K562 (cell line): ENCODE measurements around the gene PNPLA2. TPM values are rescaled to one million over a fixed set of nuclear protein-coding genes. Genes with fewer than 3 reads are reported as not detected.

ENCODE experiments used
- CBX3 ChIP-seq, 2 experiments: IDR thresholded peaks; 1 replicate in 1 of 2; 2 replicates in 1 of 2; pipeline ENCODE4 v1.6.1; 2012; ENCODE audit warnings: inconsistent platforms in 2 of 2, low read length in 2 of 2, borderline replicate concordance in 1 of 2, control low read depth in 1 of 2
- CC2D1A ChIP-seq: fragments of 450-650 bp; IDR thresholded peaks from 2 replicates; pipeline ENCODE4 v1.6.1; 2017; ENCODE audit warnings: mild to moderate bottlenecking
- CXXC5 ChIP-seq: fragments of 250-450 bp; sonication (Bioruptor Pico); IDR thresholded peaks from 2 replicates; pipeline ENCODE4 v1.8.0; 2022; ENCODE audit warnings: inconsistent platforms, mild to moderate bottlenecking, moderate library complexity
- E2F1 ChIP-seq: sonication (generic); formaldehyde crosslinking; IDR thresholded peaks from 2 replicates; pipeline ENCODE4 v1.8.1; 2023; ENCODE audit warnings: mild to moderate bottlenecking, missing genetic modification reagents, moderate library complexity
- EGR1 ChIP-seq: fragments of 450-650 bp; conservative IDR thresholded peaks from 2 replicates; pipeline ENCODE4 v1.6.1; 2017; ENCODE audit warnings: mild to moderate bottlenecking
- HDAC1 ChIP-seq, 2 experiments: fragments of 450-650 bp; IDR thresholded peaks; 2 replicates each; pipeline ENCODE4 v1.6.1; 2016 to 2017; ENCODE audit warnings: inconsistent platforms in 1 of 2, mild to moderate bottlenecking in 1 of 2, moderate library complexity in 1 of 2
- KDM1A ChIP-seq, 2 experiments: fragments of 450-650 bp; IDR thresholded peaks; 2 replicates each; pipeline ENCODE4 v1.6.1; 2016; ENCODE audit warnings: mild to moderate bottlenecking in 2 of 2
- MAFG ChIP-seq: fragments of 450-650 bp; conservative IDR thresholded peaks from 2 replicates; pipeline ENCODE4 v1.6.1; 2016; ENCODE audit warnings: missing genetic modification characterization, missing compliant biosample characterization
- NFYB ChIP-seq: IDR thresholded peaks from 2 replicates; pipeline ENCODE4 v1.6.1; 2011; ENCODE audit warnings: mild to moderate bottlenecking, moderate library complexity; ENCODE audit not compliant: insufficient read length; ENCODE audit errors: extremely low read depth
- RCOR1 ChIP-seq, 2 experiments: IDR thresholded peaks; 2 replicates each; pipeline ENCODE4 v1.6.1; 2012; ENCODE audit warnings: low read depth in 2 of 2, low read length in 2 of 2, borderline replicate concordance in 1 of 2, improper control_type of control experiment in 1 of 2
- SRSF3 ChIP-seq: fragments of 200-400 bp; formaldehyde crosslinking; IDR thresholded peaks from 2 replicates; pipeline ENCODE4 v1.6.1; 2016; ENCODE audit warnings: mild to moderate bottlenecking, low read length, moderate library complexity; ENCODE audit not compliant: insufficient read depth
- TAF1 ChIP-seq: IDR thresholded peaks from 2 replicates; pipeline ENCODE4 v1.6.1; 2011; ENCODE audit warnings: mild to moderate bottlenecking, low read length, moderate library complexity; ENCODE audit not compliant: insufficient read depth, control insufficient read depth, severe bottlenecking; ENCODE audit errors: extremely low read depth
- TARDBP ChIP-seq: fragments of 450-650 bp; IDR thresholded peaks from 2 replicates; pipeline ENCODE4 v1.6.1; 2016
- TRIM28 ChIP-seq: fragments of 450-650 bp; IDR thresholded peaks from 2 replicates; pipeline ENCODE4 v1.6.1; 2017
- ZNF143 ChIP-seq: sonication (generic); formaldehyde crosslinking; IDR thresholded peaks from 2 replicates; pipeline ENCODE4 v1.9.0; 2022; ENCODE audit warnings: mild to moderate bottlenecking, missing genetic modification reagents
- ZNF263 ChIP-seq: sonication (generic); formaldehyde crosslinking; IDR thresholded peaks from 2 replicates; pipeline ENCODE4 v1.8.0; 2022; ENCODE audit warnings: mild to moderate bottlenecking, missing genetic modification reagents, borderline replicate concordance
- ZNF764 ChIP-seq: fragments of 250-450 bp; sonication (Bioruptor Pico); IDR thresholded peaks from 2 replicates; pipeline ENCODE4 v1.4.0; 2020; ENCODE audit warnings: low read depth, mild to moderate bottlenecking, moderate library complexity
- polyA plus RNA-seq, 8 experiments: library from polyadenylated mRNA; depleted of rRNA in 4 of 8; stranded (reverse) in 5 of 8; unstranded in 3 of 8; fragments of >200 nt; fragmentation: Nextera tagmentation in 2 of 8; fragmentation: Illumina TruSeq in 1 of 8; extraction: Ambion mirVana in 2 of 8; extraction: Trizol in 1 of 8; gene quantifications; 2 replicates each; pipeline versions ENCODE4 v1.2.1 to v1.2.3, GENCODE V29; 2011 to 2014; ENCODE audit warnings: inconsistent platforms in 1 of 8, missing spikeins in 1 of 8
- total RNA-seq, 7 experiments: library from RNA; depleted of rRNA in 6 of 7; stranded (reverse); fragments of >200 nt in 6 of 7; fragmentation: Illumina TruSeq in 2 of 7; extraction: Trizol in 2 of 7; gene quantifications; 2 replicates each; pipeline versions ENCODE4 v1.2.1 to v1.2.3, GENCODE V29; 2011 to 2021; ENCODE audit warnings: low replicate concordance in 1 of 7
- TF ChIP-seq, protein P1 (sequence below): fragments of 200-800 bp; sonication (Bioruptor generic); IDR thresholded peaks from 2 replicates; pipeline ENCODE4 v1.6.1; 2017; ENCODE audit warnings: missing genetic modification characterization, missing compliant biosample characterization

The PNPLA2 gene
- total and polyA plus RNA-seq, 9 of the 15 experiments (the other 6 are each of a cell fraction or from before 2014, with no cell fraction given): 0.39 to 87.1 (median 8.4) TPM

- TF ChIP-seq E2F1 (CRISPR knock-in tag) (no peak), NFYB (no peak), CC2D1A (no peak), EGR1 (peak; percentile 26; the same call in 1 of the 2 replicates), HDAC1 (IDR thresholded peaks at IDR 0.05) (peak in 1 of 2 experiments; percentile 32; a peak in 1 of 4 replicates), RCOR1 (IDR thresholded peaks at IDR 0.05; ENCODE audit: borderline replicate concordance in 1 of 2, low read depth in 2 of 2, low read length in 2 of 2) (peak; percentile 77 to 99; a peak in 3 of 4 replicates), TRIM28 (no peak), KDM1A (IDR thresholded peaks at IDR 0.05) (peak; percentile 88 to 91), TAF1 (no peak), ZNF263 (peak; percentile 79), CXXC5 (CRISPR knock-in tag) (peak; percentile 50; the same call in 1 of the 2 replicates), SRSF3 (no peak), MAFG (tag) (no peak), ZNF764 (CRISPR knock-in tag) (no peak), CBX3 (IDR thresholded peaks at IDR 0.05; ENCODE audit: borderline replicate concordance in 1 of 2, low read length in 2 of 2) (no peak), ZNF143 (CRISPR knock-in tag) (peak; percentile 80), TARDBP (no peak)
- TF ChIP-seq, protein P1, sequence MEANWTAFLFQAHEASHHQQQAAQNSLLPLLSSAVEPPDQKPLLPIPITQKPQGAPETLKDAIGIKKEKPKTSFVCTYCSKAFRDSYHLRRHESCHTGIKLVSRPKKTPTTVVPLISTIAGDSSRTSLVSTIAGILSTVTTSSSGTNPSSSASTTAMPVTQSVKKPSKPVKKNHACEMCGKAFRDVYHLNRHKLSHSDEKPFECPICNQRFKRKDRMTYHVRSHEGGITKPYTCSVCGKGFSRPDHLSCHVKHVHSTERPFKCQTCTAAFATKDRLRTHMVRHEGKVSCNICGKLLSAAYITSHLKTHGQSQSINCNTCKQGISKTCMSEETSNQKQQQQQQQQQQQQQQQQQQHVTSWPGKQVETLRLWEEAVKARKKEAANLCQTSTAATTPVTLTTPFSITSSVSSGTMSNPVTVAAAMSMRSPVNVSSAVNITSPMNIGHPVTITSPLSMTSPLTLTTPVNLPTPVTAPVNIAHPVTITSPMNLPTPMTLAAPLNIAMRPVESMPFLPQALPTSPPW: peak; percentile 69
These were observed 28.8 kb upstream of the PNPLA2 start, which contains the start of gene CEND1 (continued) for GRCh38 chr11:789943-790342.
